HG03460 (cell line): Measurements from ENCODE around the gene SIK2.

ENCODE experiments used
- ATAC-seq: cut with Tn5 transposase; IDR thresholded peaks from one replicate; pipeline ENCODE4 v1.9.1; 2021; ENCODE audit not compliant: unreplicated experiment

SIK2 gene

GRCh38 chr11:111778047-111778558 is 175.9 kb downstream of the SIK2 start:
- ATAC-seq, result no peak

DNA sequence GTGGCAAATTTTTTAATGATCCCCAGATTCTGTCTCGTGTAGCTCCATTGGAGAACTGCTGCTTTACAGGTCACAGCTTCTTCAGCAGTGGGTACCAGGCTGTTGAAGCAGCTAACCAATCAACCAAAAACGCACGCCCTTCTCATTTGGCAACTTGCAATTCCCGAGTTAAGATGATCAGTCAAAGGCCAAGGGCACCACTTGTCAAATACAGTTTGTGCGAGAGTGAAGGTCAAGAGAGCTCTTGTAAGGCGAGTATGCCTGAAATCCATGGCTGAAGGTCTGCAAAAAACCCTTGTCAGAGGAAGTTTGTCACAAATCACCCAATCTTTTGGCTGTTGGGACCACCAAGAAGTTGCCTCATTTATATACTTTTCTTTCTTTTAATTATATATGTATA is 176.9 kb downstream of the SIK2 start:
- no peak for ATAC-seq
